Skeletal muscle cell (primary cell): ENCODE data around the gene IL1RL2.

ENCODE experiments used
- DNase-seq: peaks from one replicate; pipeline ENCODE4 v3.0.0-alpha.2; 2010; ENCODE audit warnings: low read depth
- H3K4me3 ChIP-seq: 2 replicates; pipeline ENCODE4 v1.5.1; 2011; ENCODE audit warnings: low read depth, mild to moderate bottlenecking, control low read depth, low read length, moderate library complexity

Gene IL1RL2

GRCh38 chr2:102187496-102188150 lies 800 bp downstream of the IL1RL2 start:
- peak overlapping the region; percentile 41 for H3K4me3 ChIP-seq
- no peak for DNase-seq

GRCh38 chr2:102190430-102191107 lies 3.7 kb downstream of the IL1RL2 start:
- DNase-seq: no peak
- H3K4me3 ChIP-seq: no peak overlapping the region

- DNase-seq: no peak
- no peak overlapping the region for H3K4me3 ChIP-seq
These were observed 4.7 kb downstream of the IL1RL2 start for GRCh38 chr2:102191501-102191900.

GRCh38 chr2:102193074-102193473 lies 6.3 kb downstream of the IL1RL2 start:
- DNase-seq: no peak
- no peak overlapping the region for H3K4me3 ChIP-seq

- no peak for DNase-seq
These were observed 7.9 kb downstream of the IL1RL2 start for GRCh38 chr2:102194609-102195268.

GRCh38 chr2:102197389-102198137 lies 10.7 kb downstream of the IL1RL2 start:
- no peak for DNase-seq

More at GRCh38 chr2:102194609-102195268, 7.9 kb downstream of the IL1RL2 start:
- H3K4me3 ChIP-seq: no peak overlapping the region

GRCh38 chr2:102200539-102200938 lies 13.7 kb downstream of the IL1RL2 start:
- DNase-seq: no peak
- no peak overlapping the region for H3K4me3 ChIP-seq

More at GRCh38 chr2:102197389-102198137, 10.7 kb downstream of the IL1RL2 start:
- no peak overlapping the region for H3K4me3 ChIP-seq

GRCh38 chr2:102204638-102205037 lies 17.8 kb downstream of the IL1RL2 start:
- DNase-seq: no peak
- H3K4me3 ChIP-seq: no peak overlapping the region

GRCh38 chr2:102206666-102207341 lies 20.0 kb downstream of the IL1RL2 start:
- DNase-seq: no peak
- H3K4me3 ChIP-seq: no peak overlapping the region

- no peak overlapping the region for H3K4me3 ChIP-seq
- no peak for DNase-seq
These were observed 22.0 kb downstream of the IL1RL2 start for GRCh38 chr2:102208774-102209173.

- no peak overlapping the region for H3K4me3 ChIP-seq
- DNase-seq: no peak
These were observed 22.7 kb downstream of the IL1RL2 start for GRCh38 chr2:102209474-102209873.

- H3K4me3 ChIP-seq: no peak overlapping the region
- no peak for DNase-seq
These were observed 30.2 kb downstream of the IL1RL2 start for GRCh38 chr2:102217032-102217431.

GRCh38 chr2:102224824-102225739 lies 38.3 kb downstream of the IL1RL2 start:
- H3K4me3 ChIP-seq: no peak overlapping the region
- DNase-seq: no peak

- DNase-seq: no peak
- H3K4me3 ChIP-seq: no peak overlapping the region
These were observed 39.3 kb downstream of the IL1RL2 start for GRCh38 chr2:102226171-102226570.

- H3K4me3 ChIP-seq: no peak overlapping the region
- DNase-seq: no peak
These were observed 40.0 kb downstream of the IL1RL2 start for GRCh38 chr2:102226612-102227391.

- DNase-seq: peak; percentile 61
- no peak overlapping the region for H3K4me3 ChIP-seq
These were observed 42.4 kb downstream of the IL1RL2 start for GRCh38 chr2:102229141-102229769.

GRCh38 chr2:102230410-102230909 lies 43.6 kb downstream of the IL1RL2 start:
- DNase-seq: no peak
- no peak overlapping the region for H3K4me3 ChIP-seq
